T-helper 1 cell (primary cell): ENCODE results near the gene MTM1.
A peak's percentile ranks its signal among the peaks of the same experiment; 100 is the strongest.

Experiments
- DNase-seq, 5 donors: peaks; one replicate each; pipeline ENCODE4 v3.0.0-alpha.2; 2012 to 2020
- total RNA-seq, 4 donors: gene quantifications; one replicate each; lab custom pipeline; 2026; lab: John Stamatoyannopoulos, UW

Gene MTM1
- total RNA-seq: 40.2 to 58.4 (median 53.5) reads per million in 4 donors

DNA sequence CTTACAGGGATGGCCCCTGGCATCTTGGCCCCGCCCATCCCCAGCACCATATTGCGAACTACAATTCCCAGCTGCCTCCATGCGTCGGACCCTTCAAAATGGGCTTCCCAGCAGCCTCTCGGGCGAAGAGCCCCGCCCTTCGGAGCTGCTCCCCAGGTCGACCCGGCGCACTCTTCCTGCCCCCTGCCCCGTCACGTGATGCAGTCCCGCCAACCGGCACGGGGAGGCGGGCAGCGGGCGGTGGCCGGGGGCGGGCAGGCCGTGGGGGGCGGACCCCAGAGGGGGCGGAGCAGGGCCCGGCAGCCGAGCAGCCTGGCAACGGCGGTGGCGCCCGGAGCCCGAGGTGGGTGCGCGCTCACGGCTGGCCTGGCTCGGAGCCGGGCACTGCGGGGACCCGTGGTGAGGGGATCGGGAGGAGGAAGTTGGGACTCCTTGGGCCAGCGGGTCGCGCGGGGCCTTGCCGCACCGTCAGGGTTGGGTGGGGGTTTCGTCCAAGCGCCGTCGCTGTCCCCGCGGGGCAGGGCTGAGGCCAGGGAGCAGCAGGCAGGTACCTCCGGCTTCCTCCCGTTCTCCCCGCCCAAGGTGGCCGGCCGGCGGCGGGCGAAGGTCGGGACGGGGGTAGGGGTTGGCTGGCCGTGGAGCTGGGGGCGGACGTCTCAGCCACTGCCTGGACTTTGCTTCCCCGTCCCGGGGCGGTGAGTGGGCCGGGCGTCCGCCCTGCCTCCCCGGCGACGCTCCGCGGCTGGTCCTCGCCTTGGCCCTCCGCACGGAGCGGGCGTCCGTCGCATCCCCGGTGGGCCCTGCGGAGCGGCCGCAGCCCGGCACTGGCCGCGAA is at the start of gene MTM1:
TSS of gene MTM1 (plus strand) at position 302 of the 835 bp plus-strand sequence. CDS start 23,994 bp downstream, outside the sequence.
- peak; percentile 80 to 95 (median 84) for DNase-seq

DNA sequence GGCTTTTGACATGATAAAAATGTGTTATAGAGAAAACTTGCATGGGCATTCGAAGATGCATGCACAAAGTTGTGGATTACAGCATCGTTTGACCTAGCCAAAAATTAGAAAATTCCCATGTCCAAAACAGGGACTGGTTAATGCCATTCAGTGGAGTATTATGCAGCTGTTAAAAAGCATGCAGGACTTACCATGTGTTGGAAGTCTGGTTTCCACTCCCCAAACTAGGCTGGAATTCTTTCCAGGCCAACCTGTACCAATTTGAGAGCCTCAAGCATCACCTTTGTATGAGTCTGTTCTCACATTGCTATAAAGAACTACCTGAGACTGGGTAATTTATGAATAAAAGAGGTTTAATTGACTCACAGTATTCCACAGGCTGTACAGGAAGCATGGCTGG is 45.9 kb upstream of the MTM1 start:
- DNase-seq: no peak

DNA sequence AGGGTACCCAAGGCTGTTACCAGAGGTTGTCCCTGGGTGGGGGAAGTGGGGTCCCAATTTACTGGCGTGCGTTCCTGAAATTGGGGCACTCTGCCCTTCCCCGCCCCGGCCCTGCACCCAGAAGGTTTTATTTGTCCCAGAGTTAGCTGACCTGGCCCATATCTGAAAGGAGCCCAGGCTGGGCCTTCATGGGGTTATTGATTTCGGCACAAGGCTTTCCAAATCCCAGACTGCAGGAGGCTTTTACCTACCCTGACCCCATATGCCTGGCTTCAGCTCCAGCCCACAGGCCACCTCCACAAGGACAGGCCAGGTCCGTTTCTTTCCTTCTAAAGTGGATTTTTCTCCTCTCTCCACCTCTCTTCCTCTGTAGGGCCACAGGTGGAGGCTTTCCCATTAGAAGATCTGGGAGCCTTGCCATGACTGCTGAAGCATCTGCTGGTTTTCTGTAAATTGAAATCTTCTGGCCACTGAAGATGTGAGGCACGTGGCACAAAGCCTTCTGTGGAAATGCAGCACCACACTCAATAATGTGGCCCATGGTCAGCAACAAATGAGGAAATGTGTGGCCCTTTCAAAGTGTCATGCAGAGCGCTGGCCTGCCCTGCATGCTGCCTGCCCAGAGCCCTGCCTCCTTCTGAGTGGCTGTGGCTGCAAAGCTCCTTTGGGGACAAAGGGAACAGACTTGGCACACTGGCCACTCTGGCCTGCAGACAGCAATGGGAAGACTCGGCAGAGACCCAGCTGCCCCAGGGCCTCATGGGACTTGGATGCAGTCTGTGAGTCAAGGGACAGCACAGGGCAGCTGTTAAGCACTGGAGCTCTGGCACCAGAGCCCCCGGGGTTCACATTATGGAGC is 43.1 kb upstream of the MTM1 start:
- DNase-seq: no peak

DNA sequence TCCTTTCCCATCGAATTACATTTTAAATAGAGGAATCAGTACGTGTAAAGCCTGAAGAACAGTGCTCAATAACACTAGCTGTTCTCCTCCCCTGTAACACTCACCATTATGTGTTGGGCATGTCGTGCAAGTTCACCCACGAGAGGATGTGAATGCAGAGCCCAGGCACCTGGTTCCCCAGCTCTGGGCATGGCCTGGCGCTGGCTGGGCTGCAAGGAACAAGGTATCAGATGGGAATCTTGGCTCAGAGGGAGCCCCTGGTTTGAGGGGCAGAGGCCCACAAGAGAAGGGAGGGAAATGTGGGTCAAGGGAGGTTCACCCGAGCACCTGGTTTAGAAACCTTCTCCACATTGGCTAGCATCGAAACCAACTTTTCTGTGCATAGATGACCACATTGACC is 41.7 kb upstream of the MTM1 start:
- no peak for DNase-seq

DNA sequence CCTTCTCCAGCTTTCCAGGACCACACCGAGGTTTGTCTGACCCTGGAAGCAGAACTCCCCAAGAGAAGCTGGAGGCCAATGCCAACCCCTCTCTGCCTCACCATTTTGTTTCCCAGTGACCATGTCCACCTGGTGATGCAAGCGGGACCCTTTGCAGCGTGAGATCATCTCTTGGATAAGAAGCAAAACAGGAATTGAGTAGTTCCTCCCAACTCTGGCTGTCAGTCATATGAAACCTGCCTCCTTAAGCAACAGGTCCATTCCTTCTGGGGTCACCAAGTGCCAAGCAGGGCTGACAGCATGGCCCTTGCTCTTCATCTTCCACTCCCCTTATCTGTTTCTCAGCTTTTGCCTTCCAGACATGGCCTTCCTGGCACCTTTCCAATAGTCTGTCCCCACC is 41.3 kb upstream of the MTM1 start:
- DNase-seq: no peak

DNA sequence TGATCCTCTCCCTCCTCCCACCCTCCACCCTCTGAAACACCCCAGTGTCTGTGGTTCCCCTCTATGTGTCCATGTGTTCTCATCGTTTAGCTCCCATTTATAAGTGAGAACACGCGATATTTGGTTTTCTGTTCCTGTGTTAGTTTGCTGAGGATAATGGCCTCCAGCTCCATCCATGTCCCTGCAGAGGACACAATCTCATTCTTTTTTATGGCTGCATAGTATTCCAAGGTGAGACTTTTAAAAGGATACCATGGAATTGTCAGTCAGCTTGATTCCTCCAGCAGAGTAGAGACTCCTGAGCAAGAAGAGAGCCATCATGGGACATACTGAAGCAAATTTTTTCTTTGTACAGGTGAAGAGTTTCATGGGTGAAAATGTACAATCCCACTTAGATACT is 38.8 kb upstream of the MTM1 start:
- DNase-seq: no peak

DNA sequence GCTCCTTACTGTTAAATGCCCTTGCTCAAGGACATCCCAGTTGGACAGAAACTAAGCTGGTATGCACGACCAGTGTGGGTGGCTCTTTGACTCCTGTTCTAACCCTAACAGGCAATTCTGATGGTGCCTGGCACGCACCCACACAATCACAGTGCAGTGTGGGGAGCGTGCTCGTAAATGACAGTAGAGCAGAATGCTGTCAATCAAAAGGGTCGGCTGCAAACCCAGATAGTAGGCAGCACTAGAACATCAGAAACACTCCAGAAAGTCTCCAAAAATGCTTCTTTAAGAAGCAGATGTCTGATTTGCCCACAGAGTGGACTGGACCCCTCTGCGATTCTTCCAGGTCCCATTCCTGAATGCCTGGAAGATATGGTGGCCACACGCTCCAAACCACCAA is 37.6 kb upstream of the MTM1 start:
- no peak for DNase-seq

DNA sequence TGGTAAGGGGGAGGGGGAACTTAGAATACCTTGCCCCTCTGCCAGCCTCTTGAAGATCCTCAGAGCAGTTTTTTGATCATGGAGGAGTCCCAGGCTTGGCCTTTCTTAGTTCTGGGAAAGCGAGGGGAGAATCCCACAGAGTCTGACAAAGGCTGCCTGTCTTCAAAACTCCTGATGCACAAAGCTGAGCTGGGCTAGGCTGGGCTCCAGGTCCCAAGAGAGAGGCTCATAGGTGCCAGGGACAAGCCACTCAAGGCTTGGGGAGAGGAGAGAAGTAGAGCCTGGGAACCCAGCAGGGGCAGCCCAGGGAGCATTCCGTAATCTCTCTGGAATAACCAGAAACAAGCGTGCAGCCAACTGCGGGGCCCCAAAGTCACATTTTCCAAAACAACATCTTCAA is 37.0 kb upstream of the MTM1 start:
- no peak for DNase-seq

DNA sequence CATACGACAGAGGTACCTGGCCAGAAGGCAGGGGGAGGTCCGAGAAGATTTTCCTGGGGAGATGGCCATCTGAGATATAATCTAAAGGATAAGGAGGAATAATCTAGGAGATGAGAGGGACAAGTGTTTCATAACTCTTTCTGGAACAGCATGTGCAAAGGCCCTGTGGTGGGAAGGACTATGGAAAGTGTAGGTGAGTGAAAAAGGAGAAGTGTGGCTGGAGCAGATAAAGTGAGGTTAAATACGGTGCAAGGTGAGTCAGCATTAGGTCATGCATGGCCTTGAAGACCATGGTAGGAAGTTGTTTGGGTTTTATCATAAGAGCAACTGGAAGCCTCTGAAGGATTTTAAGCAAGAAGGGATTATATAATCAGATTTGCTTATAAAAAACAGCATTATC is 34.6 kb upstream of the MTM1 start:
- DNase-seq: no peak

DNA sequence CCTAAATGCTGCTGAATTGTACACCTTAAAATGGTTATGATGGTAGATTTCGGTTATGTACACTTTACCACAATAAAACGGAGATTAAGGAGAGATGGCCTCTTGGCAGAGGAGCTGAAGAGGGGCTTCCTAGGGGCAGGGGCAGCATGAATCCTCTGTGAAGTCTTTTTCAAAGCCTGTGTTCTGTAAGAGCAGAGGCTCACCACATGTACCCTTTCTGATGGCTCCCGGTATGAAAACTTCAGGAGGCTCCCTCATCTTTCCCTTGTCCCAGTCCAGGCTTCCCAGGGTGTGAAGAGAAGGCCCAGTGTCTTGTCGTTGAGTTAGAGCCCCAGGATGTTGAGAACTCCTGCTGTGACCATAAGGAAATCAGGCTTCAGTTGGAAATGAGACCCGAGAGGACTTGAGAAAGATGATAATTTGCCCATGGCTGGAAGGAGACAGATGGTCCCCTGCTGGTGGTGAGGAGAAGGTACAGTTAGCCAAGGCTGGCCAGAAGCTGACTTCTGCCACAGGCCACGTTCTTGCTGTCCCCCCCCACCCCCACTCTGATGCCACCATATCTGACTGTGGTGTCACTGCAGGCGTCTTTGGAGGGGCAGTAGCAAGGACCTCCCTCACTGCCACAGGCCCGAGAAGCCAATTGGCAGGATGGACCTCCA is 31.8 kb upstream of the MTM1 start:
- no peak for DNase-seq

DNA sequence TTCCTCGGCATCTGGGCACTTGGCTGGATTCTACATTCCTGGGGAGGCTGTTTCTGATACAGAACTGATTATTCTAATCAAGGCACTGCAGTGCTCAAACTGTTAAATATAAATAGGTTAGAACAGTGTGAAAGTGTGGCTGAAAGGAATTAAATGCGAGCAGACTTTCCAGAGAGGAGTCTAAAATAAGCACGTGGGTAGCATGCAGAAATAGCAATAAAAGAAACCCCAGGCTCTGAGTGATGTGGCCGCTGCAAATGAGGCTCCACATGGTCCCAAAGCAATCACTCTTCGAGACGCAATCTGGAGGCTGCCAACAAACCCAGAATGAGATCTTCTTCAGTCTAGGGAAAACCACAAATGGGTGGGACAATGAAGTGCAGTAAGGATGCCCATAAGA is 30.6 kb upstream of the MTM1 start:
- DNase-seq: no peak

DNA sequence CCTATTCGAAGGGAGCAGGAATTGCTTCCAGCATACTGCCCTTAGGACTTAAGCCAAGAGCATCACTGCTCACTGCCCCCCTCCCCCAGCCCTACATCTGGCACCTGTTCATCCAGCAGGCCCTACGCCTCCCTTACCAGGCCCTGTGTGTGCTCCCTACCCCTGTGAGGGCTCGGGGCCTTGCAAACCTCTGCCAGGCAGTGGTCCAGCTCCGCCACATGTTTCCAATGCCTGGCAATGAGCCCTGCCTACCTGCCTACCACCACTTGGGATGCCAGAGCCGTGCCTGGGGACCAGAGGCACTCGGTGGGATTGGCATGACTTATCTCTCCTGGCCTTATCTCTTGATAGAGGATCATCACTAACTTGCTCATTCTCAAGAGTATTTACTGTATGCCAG is 27.5 kb upstream of the MTM1 start:
- DNase-seq: no peak

DNA sequence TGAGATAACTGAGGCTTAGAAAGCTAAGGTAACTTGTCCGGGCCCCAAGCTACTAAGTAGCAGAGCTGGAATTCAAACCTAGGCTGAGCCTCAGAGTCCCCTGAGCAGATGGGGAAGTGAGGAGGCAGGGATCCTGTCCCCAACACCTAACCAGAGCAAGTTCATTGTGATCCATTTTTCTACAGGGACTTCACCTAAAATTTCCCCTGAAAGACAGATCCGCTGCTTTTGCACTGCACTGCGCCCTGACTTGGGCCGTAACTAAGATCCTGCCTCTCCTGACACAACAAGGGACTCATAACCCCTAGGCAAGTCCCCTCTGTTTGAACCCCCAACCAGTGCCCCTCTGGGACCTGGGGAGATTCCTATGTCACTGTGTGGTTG is 25.6 kb upstream of the MTM1 start:
- DNase-seq: no peak

DNA sequence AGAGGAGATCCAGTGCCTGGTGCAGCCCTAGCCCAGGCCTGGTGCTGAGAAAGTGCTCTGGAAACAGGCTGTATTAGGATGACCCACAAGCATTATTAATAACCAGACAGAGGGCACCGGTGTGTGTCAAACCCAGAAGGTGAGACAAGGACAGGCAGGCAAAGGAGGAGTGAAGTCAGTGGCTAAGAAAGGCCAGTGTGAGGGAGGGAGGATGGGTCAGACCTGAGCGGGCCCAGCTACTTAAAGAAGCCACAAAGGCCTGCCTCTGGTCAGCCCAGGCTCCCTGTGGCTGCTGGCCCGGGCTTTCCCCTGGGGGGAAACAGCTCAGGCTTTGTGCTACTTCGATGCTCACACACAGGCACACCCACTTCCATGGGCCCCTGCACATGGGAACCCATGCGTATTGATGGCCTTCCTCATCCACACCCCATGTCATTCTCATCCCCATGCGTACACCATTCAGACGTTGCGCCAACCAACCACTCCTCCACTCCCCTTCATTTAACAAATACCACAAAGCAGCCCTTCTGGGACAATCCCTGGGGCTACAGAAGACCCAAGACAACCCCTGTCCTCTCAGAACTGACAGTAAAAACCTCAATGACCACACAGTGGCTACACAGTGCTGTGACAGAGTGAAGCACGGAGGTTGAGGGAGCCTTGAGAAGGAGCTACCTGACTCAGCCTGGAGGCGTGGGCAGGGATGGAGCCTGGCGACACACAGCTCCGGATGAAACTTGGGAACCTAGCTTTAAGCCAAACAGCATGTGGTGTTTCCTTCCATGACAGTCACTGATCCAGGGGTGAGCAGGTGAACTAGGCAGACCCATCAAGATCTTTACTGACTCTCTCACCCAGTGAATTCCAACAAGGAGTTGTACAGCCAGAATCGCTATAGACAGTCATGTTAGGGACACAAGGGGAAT is 24.9 kb upstream of the MTM1 start:
- no peak for DNase-seq

DNA sequence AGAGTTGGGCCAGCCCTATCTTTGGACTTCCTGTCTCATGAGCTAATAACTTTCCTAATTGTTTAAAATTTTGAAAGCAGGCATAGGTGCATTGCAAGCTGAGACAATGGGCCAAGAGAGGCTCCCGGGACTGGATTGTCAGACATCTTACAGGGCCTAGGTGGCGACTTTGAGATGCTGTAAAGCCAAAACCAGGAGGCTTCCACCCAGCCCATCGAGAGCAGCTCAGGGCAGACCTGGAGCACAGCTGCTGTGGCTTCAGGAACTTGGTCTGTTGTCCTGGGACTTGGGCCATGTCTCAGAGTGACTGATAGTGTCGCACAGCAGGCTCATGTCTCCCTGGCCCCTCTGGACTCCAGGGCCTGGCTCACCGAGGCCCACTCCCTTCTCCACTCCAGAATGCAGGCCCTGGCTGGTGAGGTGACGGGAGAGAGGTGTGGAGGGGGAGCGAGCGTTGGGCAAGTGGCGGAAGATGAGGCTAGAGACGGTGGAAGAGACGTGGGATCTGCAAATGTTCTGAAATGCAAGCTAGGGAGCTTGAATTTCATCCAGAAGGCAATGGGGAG is 24.1 kb upstream of the MTM1 start:
- DNase-seq: peak in 1 of 5 donors; percentile 8

DNA sequence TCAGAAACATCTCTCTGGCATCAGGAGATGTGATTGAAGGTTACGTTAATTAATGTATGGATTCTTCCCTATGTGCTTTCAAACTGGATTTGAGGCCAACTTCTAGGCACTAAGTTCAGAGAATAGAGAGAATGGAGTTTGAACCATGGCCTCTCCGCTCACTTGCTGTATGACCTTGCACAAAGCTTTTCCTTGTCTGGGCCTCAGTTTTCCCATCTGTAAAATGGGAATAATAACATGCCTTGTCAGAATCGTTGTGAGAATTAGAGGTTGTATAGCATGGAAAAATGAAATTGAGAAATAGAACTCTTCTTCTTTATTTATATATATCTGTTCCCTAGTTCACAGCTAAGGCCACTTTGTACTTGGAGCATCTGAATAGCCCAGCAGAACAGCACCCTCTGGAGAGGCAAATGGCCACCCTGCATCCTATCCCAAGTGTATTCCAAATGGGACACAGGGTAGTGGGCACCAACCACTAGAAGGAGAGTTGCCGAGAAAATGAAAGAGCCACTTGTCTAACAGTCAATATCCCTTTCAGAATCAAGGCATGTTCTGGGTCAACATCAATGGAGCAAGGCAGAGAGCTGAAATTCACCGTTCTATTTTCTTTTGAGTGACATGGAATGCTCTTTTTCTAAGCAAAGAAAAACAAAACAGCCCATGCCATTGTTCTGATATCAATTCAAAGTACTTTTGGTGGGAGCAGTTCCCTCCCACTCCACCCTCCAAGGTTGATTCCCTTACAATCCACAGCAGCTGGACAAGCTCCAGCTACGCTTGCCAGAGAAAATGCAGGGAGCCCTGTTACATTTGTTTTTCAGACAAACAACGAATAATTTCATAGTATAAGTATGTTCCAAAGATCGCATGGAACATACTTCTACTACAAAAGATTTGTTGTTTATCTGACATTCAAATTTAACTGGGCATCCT is 23.3 kb upstream of the MTM1 start:
- no peak for DNase-seq

DNA sequence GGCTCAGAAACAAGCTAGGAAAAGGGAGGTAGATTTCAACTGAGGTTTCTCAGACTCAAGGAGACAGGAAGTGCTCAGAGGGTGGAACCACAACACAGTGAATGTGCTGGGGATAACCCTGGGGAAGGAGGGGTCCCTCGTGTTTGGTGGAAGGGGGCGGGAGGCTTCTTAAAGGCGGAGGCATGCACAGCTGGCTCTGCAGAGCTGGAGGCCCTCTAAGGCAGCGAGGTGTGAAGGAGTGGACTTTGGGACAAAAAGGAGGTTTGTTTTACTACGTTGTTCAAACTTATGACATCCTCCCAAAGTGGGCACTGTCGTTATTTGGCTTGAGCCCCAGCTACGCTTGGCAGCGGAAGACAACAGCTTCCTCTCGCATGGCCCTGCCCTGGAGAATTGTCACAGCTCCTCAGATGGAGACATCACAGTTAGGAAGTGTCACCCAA is 21.7 kb upstream of the MTM1 start:
- DNase-seq: peak; percentile 13 to 38 (median 29)

DNA sequence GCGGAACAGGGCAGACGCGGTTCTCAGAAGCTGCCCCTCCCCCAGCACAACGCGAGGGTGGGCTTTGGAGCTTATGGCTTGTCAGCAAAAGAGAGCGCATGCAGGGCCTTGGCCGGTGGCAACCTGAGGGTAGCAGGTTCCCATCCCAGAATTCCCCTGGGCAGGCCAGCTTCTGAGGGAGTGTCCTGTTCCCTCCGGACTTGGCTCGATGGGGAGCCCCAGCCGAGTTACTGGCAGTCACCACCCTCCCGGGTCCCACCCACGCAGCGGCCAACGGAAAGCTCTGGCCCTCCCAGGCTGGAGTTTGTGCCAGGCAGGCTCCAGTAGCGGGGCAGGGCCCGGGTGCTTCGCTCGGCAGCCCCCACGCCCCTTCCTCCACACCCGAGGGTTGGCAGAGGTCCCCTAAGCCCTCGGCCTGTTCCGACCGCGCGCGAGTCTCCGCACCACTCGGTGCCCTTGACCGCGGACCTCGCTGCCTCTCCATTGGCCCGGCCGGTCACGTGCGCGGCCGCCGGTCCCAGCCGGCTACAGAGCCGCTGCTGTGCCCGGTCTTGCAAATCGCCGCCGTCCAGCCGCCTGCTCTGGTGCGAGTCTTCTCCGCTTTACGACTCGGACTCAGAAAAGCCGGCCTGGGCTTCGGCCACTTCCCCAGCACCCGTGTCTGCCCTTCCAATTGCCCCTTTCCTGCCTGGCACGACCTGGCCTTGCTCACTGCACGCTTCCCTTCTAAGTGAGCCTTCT is 20.9 kb upstream of the MTM1 start:
- DNase-seq: peak in 1 of 5 donors; percentile 6

DNA sequence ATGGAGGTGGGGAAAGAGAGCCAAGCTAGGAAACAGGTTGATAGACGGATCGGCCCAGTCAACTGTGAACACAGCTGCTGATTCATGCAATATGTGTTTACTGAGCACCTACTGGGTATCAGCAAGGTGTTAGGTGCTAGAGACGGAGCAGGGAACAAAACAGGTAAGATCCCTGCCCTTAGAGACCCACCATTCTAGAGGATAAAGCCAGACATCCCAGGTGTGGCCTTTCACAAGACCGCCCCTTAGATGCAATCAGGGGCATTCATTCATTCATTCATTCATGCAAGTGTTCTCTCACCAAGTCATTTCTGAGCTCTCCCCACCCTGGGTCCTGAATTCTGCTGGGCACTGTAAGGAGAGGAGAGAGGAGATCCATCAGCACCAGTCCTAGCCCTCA is 20.2 kb upstream of the MTM1 start:
- no peak for DNase-seq

DNA sequence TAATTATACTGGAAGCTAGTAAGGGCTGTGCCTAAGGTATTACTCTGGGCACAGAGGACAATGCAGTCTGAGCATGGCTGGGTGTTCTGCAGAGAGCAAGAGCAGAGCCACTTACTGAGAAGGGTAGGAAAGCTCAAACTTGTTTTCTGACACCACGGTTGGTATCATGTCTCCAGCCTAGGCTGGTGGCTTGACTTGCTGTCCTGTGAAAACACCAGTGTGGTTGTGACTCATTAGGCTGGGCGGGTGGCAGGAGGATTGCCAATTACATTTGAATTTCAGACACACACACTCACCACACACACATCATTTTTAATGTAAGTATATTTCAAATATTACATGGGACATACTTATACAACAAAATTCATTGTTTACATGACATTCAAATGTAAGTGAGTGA is 19.7 kb upstream of the MTM1 start:
- DNase-seq: peak in 1 of 5 donors; percentile 9
